ENCODE data around the gene CTNND2.
"Not testable (repeated sequence)": the region's sequence is repeated elsewhere in the genome, so short reads cannot be mapped to it uniquely, and the experiment has no call there.

Gene CTNND2

DNA sequence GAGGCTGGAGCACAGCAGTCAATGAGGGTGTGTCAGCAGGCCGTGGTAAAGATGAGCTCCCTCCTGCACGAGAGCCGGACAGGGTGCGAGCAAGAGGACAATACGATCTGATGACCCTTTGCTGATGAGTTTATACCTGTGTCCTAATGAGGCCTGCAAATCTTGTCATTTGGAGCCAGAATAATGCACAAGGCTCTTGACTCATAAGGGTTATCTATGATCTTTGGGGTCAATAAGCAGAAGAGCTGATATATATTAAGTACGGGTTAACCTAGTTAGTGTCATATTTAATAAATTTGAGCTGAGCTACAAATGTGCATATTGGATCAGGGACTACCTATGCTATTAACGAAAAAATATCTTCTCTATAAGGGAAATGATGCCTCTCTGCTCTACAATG is 46.9 kb downstream of the CTNND2 start:
- DNase-seq, result no peak

DNA sequence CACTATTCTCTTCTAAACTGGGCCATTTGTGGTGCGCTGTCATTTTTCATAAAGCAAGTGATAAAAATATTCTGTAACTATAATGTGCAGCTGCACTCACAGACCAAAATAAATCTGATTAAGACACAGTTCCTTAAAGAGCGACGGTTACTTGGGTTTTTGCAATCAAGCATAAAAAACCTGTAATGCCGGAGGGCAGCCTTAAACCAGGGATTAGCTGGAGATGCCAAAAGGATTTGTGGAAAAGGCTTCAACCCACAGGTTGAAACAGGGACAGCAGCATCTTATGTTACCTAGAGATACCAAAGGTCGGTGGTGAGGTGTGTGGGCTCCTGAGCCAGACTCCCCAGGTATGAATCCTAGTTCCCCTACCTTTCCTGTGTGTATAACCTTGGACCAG is 49.3 kb downstream of the CTNND2 start:
- no peak for DNase-seq

DNA sequence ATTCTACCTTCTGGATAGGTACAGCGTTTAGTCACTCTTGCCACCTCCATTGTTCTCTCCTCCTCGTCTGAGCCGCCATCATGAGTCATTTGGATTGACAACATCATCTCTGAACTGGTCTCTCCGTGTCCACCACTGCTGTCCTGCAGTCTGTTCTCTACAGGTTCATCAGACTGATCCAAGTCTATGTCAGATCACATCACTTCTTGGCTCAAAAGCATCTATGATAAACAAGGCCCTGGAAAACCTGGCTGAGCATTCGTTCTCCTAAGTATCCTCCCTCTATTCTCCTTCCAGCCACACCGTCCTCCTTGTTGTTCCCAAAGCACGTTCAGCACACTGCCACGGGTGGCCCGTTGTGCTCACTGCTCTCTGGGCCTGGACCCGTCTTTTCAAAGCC is 50.5 kb downstream of the CTNND2 start:
- no peak for DNase-seq

DNA sequence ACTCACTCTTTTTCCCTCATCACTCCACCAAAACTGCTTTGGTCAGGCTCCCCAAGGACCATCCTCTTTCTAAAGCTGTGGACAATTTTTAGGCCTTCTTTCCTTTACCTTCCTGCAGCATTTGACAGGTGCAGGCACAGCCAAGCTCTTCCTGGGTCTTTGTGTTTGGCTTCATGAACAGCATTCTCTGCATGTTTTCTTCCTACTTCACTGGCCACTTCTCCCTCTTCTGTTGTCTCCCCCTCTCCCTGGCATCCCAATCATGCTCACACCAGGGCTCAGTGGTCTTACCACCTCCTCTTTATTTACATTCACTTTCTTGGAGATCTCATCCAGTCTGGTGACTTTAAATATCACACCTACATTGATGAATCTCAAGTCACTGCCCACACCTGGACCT is 51.1 kb downstream of the CTNND2 start:
- DNase-seq, result no peak

DNA sequence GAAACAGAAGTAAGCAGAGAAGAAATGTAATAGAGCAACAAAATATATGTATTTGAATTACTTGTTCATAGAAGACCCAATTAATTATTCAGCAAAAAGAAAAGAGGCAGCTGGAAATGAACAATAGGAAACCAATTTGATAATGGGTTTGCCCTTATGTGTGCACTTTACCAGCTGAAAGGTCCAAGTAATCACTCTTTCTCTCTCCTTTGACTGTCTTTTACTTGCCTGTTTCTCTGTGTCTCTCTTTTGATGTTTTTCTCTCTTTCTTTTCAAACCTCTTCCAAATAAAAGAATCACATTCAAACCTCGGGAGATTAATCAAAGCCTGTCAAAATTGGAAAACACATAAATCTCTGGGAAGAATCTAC is 51.5 kb downstream of the CTNND2 start:
- DNase-seq, result no peak

DNA sequence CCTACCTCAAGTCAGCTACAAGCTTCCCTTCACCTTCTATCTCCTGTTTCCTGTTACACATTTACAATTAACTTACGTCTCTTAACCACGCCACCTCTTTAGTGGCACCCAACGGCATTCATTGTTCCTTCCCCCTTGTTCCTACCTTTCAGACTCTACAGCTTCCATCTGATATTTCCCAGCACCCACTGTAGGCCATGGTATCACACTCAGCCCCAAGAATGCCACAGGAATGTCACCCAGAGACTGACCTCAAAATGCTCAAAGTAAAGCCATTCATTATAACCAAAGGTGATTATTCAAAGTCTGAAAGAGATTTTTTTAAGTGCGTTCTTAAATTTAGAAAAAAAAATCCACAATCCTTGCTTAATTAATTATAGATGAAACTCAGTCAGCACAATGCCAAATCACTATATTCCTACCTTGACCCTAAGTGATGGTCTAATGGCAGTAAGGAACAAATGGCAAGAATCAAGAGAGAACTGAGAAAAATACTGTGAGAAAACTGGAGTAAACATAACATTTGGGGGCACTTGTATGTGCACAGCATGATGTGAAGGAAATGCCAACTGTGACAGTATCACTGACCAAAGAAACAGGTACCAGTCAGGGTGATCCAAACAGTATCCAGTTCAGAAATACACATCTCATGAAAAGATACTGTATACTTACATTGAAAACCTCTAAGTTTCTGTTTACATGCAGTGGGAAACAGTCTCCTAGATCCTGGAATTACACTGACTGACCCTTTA is 52.1 kb downstream of the CTNND2 start:
- no peak for DNase-seq

DNA sequence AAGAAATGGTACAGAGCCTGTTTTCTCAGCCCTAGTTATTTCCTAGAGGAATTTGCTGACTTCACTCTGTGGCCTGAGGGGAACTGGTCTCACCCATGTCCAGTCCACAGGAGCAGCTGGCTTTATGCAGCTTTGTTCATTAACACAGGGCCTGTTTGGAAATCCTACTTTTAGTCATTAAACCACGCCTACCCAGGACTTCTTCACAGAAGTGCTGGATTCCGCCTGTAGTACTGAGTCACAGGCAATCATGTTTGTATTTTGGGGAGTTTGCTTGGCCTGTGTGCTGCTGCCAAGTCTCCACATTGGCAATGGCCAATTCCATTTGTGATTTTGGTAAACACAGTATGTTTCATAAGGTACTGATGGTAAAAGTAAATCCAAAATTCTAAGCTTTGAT is 52.8 kb downstream of the CTNND2 start:
- DNase-seq, result no peak

DNA sequence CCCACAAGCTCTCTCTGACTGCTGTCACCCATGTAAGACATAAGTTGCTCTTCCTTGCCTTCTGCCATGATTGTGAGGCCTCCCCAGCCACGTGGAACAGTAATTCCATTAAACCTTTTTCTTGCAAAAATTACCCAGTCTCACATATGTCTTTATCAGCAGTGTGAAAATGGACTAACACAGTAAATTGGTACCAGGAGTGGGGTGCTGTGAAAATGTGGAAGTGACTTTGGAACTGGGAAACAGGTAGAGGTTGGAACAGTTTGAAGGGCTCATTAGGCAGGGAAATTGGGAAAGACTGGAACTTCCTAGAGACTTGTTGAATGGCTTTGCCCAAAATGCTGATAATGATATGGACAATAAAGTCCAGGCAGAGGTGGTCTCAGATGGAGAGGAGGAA is 75.7 kb downstream of the CTNND2 start:
- not testable (repeated sequence) for DNase-seq

DNA sequence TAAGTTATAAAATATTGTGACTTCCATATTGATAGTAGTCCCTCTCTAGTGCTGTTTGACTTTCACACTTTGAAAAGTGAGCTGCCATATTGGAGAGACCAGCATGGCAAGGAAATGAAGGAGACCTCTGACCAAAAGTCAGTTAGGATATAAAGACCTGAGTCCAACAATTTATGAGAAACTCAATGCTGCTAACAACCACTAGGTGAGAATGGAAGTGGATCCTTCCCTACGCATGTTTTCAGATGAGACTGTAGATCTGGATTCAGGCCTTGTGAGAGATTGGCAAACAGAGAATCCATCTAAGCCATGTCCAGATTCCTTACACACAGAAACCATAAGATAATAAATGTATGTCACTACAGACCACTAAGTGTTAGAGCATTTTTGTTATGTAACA is 81.6 kb downstream of the CTNND2 start:
- no peak for DNase-seq

DNA sequence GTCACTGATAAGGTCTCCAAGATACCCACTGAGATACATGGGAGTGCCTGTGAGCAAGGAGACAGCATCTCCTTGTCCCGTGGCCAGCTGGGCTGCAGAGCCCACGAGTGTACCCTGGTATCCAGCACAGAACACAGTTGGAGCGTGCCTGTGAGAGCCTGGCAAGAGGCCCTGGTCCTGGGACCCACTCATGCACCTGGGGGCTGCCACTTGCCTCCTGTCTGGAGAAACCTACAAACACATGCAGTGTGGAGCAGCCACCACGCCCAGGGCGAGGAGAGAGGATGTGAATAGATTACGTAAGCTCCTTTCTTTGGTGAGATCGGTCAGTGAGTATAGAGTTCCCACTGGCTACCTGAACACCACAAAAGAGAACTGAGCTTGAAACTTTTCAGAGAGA is 88.3 kb downstream of the CTNND2 start:
- DNase-seq, result no peak

DNA sequence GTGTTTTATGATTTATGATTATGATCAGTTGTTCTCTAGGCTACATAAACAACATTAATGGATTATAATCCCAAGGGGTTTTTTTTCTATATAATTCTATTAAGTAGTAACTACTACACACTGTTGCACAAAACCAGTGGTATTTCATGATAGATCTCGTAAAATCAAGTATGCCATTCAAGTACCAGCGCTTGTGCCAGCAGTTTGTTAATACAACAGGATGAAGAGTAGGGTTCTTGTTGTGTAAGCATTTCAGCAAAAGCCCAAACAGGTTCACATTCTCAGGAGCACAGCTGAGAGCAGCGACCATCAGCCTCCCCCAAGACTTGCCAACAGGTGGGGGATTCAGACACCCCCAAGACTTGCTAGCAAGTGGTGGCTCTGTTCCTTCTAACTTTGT is 88.8 kb downstream of the CTNND2 start:
- DNase-seq, result no peak

DNA sequence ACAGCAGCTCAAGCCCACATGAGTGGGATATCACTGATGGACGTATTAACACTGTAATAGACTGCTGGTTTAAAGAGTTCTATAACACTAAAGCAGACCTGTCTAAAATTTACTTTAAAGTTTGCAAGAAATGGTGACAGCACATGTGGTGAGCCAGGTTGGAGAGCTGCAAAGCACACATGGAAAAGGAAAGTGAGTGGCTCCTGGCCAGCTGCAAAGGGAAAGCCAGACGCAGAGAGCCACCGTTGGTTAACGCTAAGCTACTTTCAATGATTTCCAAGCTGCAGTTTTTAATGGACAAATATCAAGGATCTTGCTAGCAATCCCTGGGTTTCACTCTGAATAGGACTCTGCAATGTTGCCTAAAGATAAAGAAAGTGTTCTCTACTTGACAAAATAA is 89.9 kb downstream of the CTNND2 start:
- DNase-seq, result no peak

DNA sequence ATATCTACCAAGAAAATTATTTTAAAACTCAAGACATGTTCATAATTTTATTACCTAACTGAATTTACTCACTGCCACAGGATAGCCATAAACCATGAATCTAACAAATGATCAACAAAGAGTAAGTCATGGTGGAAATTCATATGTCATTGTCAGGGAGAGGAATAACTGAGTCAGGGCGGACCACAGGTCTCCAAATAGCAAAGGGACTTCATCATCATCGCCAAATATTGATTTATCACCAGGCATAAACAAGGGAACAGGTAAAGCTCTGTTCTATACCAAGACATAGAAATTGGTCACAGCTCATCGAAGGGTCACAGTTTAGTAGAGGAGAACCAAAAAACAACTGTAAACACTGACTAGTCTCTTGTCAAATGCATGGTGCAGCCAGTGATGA is 94.8 kb downstream of the CTNND2 start:
- DNase-seq, result no peak

DNA sequence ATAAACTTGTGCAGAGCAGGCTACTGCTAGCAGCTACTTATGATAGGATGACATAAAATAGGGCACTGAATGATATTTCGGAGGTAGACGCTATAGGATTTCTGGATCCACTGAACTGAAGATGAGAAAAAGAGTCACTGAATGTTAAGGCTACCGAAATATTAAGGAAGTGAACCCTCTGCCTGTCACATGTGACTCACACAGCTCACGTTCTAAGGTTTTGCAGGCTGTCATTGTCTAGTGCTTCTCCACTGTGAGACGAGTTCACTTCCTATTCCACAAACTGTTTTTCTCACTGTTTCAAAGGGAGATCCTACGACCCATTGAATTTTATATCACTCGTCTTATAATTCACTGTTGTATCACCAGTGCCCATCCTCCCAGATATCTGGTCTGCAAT is 100.8 kb downstream of the CTNND2 start:
- no peak for DNase-seq

DNA sequence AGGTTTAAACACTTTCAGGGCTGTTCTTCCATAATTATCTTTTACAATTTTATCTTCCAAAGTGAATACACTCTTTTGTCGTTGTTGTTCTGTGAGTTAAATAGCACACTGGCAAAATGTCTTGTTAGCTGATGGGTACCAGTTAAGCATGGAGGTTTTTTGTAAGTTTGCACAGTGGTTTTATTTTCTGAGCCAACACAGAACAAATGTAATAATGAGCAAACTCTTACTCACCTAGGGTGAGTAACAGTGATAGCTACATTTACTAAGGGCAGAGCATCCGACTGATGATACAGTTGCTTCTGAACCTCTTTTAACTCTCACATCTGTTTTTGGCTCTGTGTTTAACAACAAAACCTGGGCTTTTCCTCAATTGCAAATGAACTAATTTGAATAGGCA is 103.2 kb downstream of the CTNND2 start:
- no peak for DNase-seq

DNA sequence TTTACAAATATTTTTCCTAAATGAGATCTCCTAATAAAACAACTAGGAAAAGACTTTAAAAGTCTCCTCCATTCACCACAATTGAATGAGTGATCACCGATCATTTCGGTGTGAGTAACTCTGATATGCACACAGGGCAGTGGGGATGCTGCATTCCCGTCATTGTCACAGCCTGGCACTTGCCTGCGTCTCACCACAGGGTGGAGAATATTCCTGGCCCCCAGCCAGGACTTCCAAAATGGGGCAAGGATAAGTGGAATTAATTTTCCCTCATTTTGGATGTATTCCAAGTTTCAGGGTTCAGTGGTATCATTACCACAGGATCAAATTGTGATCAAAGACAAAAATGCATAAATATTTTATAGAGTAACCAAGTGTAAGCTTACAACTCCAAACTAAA is 107.1 kb downstream of the CTNND2 start:
- DNase-seq, result no peak

DNA sequence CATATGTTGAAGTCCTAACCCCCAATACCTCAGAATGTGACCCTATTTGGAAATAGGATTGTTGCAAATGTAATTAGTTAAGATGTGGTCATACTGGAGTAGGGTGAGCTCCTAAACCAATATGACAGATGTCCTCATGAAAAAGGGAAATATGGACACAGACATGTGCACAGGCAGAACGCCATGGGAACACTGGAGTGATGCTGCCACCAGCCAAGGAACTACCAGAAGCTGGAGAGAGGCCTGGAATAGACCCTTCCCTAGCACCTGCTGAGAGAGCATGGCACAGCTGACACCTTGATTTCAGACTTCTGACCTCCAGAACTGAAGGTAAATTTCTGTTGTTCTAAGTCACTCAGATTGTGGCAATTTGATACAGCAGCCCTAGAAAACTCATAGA is 110.8 kb downstream of the CTNND2 start:
- DNase-seq, result no peak

DNA sequence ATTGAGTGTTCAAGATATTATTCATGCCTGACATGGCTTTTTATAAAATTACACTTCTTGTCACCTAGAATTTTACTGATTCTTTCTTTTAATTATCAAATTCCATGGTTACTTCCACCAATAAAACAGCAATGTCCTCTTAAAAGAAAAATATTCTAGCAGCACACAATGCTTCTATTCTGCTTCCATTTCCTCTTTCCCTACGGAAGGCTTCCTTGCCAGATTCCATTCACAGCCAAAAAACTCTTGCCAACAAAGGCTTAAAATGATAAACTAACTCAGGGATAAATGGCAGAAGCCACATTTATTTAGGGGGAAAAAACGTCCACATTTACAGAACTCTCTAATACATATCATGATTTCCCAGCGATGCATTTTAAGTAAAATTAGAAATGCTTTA is 111.6 kb downstream of the CTNND2 start:
- no peak for DNase-seq

DNA sequence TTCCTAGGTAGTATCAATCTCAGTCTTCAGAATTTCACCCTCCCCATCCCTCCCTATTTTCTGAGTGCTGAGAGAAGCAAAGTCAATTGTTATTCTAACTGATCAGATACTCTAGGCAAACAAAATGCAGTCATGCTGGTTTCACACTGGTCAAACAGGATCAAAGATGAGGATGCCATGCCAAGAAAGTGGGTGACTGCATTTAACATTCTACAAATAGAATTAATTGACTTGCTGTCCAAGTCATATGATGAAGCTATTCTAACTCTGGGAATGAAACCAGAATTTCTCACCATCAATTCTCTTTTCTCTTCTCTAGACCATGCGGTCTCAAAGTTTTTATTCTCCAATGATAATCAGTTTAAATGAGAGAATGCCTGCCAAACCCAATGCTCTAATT is 112.5 kb downstream of the CTNND2 start:
- no peak for DNase-seq

DNA sequence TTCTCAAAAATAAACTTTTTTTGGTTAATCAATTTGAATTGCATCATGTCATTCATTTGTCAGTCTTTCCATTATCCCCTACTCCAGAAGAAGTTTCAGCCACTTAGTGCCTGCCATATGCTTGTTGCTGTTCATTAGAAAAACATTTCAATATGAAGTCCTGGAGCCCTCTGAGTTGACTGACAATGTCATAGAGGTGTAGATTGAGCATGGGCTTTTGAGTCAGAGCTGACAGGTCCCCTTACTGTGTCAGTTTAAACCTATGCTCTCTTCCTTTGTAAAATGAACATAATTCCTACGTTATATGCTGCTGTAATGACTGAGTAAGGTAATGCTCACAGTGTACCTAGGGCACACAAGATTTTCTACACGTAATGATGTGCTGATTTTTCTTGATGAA is 114.0 kb downstream of the CTNND2 start:
- no peak for DNase-seq

DNA sequence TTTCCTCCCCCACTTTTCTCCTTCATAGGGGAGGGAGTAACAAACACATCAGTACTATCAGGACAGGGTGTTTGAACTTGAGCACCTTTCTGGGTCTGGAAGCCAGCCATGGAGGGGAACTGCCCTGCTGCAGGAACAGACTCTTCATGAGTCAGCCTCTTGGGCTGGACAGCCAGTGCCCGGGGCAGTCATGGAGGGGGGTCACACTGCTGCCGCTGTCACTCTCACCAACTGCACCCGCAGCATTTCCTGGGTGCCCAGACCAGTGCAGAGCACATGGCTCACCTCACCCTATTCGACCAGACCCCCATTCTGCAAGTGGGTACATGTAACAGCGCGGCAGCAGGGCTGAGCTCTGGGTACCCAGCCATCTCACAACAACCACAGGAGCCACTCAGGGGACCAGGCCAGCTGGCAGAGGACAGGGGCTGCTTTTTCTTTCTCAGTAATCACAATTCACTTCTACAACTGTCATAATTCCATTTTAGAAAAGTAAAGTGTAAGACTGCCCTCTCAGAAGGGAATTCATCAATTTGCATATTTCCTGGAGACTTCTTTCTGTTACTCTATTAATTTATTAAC is 118.4 kb downstream of the CTNND2 start:
- no peak for DNase-seq

DNA sequence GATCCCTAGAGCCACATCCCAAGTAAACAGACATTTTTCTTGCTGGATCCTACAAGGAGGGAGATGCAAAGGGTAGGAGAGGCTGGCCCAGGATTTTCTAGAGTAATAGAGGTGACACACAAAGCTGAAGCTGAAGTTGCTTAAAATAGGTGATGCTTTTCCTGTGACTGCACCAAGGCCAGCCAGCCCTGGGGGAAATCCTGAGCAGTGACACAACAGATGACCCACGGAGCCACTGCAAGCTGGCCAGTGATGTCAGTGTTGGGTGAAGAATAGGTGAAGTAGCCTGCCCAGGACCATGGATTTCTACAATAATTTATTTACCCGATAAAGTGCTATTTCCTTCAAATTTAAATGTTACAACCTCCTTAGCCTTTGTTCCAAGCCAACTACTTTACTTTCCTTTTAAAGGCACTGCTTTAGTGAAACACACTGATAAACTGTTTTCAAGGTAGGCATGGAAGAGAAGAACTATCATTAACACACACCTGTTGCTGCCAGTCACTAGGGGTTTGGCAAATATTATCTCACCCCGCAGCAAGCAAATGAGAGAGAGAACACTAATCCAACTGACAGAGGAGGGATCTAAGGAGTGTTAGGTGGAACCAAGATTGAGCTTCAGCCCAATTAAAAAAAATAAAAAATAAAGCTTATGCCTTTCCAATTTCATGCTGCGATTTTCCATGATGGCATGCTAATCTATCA is 123.5 kb downstream of the CTNND2 start:
- no peak for DNase-seq

DNA sequence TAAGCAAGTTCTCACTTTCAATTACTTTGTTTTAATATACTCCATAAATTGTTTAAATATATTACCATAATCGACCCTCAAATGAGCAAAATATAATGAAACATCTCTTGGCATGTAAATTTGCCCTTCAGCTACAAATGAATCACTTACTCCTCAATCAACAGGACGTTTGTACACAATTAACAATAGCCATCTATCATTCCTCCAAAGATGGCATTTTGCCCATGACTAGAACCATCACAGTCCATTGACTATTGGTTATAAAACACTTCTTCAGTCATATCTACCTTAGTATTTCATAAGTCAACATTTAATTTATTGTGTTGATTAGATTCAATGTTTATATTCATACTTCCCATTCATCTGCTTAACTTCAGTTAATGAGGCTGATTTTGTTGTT is 127.2 kb downstream of the CTNND2 start:
- DNase-seq, result no peak

DNA sequence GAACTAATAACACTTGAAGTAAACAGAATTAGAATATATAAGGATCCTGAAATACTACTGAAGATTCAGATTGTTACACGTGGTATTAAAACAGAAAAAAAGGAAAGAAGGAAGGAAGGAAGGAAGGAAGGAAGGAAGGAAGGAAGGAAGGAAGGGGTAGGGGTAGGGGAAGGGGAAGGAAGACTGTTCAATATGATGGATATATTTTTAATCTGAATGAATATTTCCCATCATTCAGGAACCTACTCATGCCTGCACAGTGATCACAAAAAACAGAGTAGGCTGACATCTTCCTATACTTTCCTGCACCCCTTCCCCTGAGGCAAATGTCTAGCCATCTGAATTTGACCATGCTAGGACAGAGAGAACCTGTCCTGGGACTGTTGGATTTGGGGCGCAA is 133.9 kb downstream of the CTNND2 start:
- no peak for DNase-seq

Data from activated CD4-positive, CD25-positive, alpha-beta regulatory T cell (primary cell).